ENCODE measurements around the gene ZNF488. TPM values are rescaled to one million over a fixed set of nuclear protein-coding genes. Genes with fewer than 3 reads are reported as not detected.

The ZNF488 gene
- polyA plus RNA-seq, 1 donor = 3.6 TPM

- DNase-seq = no peak
Measured at GRCh38 chr10:47329855-47330254, 54.2 kb downstream of the ZNF488 start.

GRCh38 chr10:47326927-47327330 lies 57.2 kb downstream of the ZNF488 start:
- DNase-seq = no peak

GRCh38 chr10:47326306-47326926 lies 57.7 kb downstream of the ZNF488 start:
- DNase-seq = no peak

GRCh38 chr10:47325303-47326291 lies 58.5 kb downstream of the ZNF488 start:
- no peak for DNase-seq

GRCh38 chr10:47323636-47324296 lies 60.3 kb downstream of the ZNF488 start:
- no peak for DNase-seq

- DNase-seq = no peak
Measured at GRCh38 chr10:47323087-47323486, 61.0 kb downstream of the ZNF488 start.

GRCh38 chr10:47322300-47323061 lies 61.6 kb downstream of the ZNF488 start, which contains the start of gene GDF2:
GDF2 (plus strand) TSS chr10:47322454; CDS start chr10:47322669, 215 bp downstream.
- no peak for DNase-seq

- no peak for DNase-seq
Measured at GRCh38 chr10:47321521-47322195, 62.4 kb downstream of the ZNF488 start.

GRCh38 chr10:47320812-47321211 lies 63.3 kb downstream of the ZNF488 start:
- no peak for DNase-seq

- no peak for DNase-seq
Measured at GRCh38 chr10:47319784-47320183, 64.3 kb downstream of the ZNF488 start.

- no peak for DNase-seq
Measured at GRCh38 chr10:47318706-47319105, 65.4 kb downstream of the ZNF488 start.

- DNase-seq = no peak
Measured at GRCh38 chr10:47317251-47317650, 66.8 kb downstream of the ZNF488 start.

- no peak for DNase-seq
Measured at GRCh38 chr10:47316131-47316530, 68.0 kb downstream of the ZNF488 start.

Other genes starting within 250 kb of the ZNF488 start
- gene GDF10, start 84.1 kb downstream of the ZNF488 start, polyA plus RNA-seq (ENCODE audit: insufficient read length) = 0.41 TPM
- gene GDF2, start 61.8 kb downstream of the ZNF488 start, polyA plus RNA-seq (ENCODE audit: insufficient read length) = not detected
- 0.12 TPM for gene RBP3, start 35.9 kb downstream of the ZNF488 start, polyA plus RNA-seq (ENCODE audit: insufficient read length)
- not detected for gene ANXA8, start 99.8 kb upstream of the ZNF488 start, polyA plus RNA-seq (ENCODE audit: insufficient read length)
- not detected for gene FAM25G, start 107.4 kb upstream of the ZNF488 start, polyA plus RNA-seq (ENCODE audit: insufficient read length)
- gene AGAP9, start 139.3 kb upstream of the ZNF488 start, polyA plus RNA-seq (ENCODE audit: insufficient read length) = 10.9 TPM